H1 (cell line): Measurements from ENCODE around the gene ZBED4. TPM values are rescaled to one million over a fixed set of nuclear protein-coding genes. Genes with fewer than 3 reads are reported as not detected.

ENCODE experiments used
- ASH2L ChIP-seq: fragments of 200-600, 300-600 bp; sonication (generic); IDR thresholded peaks from one replicate; pipeline ENCODE4 v1.7.1; 2017; ENCODE audit warnings: low read length
- ATF2 ChIP-seq: IDR thresholded peaks from 2 replicates; pipeline ENCODE4 v1.6.1; 2012; ENCODE audit warnings: low read length, inconsistent platforms
- FOSL1 ChIP-seq: IDR thresholded peaks from 2 replicates; pipeline ENCODE4 v1.6.1; 2011; ENCODE audit warnings: mild to moderate bottlenecking, low read depth, low read length, moderate library complexity; ENCODE audit not compliant: insufficient read depth
- GABPA ChIP-seq: IDR thresholded peaks from 2 replicates; pipeline ENCODE4 v1.6.1; 2011; ENCODE audit warnings: mild to moderate bottlenecking, low read length, moderate library complexity, borderline replicate concordance; ENCODE audit not compliant: insufficient read depth
- POU5F1 ChIP-seq: IDR thresholded peaks from 2 replicates; pipeline ENCODE4 v1.6.1; 2011; ENCODE audit warnings: low read depth, mild to moderate bottlenecking, low read length, moderate library complexity
- SRF ChIP-seq: IDR thresholded peaks from 2 replicates; pipeline ENCODE4 v1.6.1; 2011; ENCODE audit warnings: mild to moderate bottlenecking, low read depth, low read length, moderate library complexity
- SUZ12 ChIP-seq: fragments of 200-600 bp; sonication (generic); IDR thresholded peaks from 2 replicates; pipeline ENCODE4 v1.6.1; 2012; ENCODE audit warnings: mild to moderate bottlenecking, inconsistent platforms, low read length, moderate library complexity, mixed read lengths
- polyA plus RNA-seq, 7 experiments: library from polyadenylated mRNA; depleted of rRNA in 3 of 7; stranded (reverse) in 5 of 7; unstranded in 2 of 7; fragments of >200 nt in 5 of 7; fragments of 200-250 nt in 2 of 7; gene quantifications; 1 replicate in 5 of 7; 2 replicates in 1 of 7; 4 replicates in 1 of 7; pipeline versions ENCODE4 v1.2.1 to v1.2.3, GENCODE V29; 2011 to 2013; ENCODE audit warnings: missing spikeins in 2 of 7, mixed read lengths in 2 of 7
- total RNA-seq: library from RNA; stranded (reverse); fragmentation: NEBNext Ultra II Directional; extraction: Animal tissue kit (Norgen Biotek cat#: 25700); gene quantifications from 2 replicates; pipeline ENCODE4 v1.2.1, GENCODE V29; 2021

The ZBED4 gene
- total and polyA plus RNA-seq, 2 of the 8 experiments (the other 6 are each of a cell fraction or from before 2014, with no cell fraction given) = 11.0 to 28.3 TPM

DNA sequence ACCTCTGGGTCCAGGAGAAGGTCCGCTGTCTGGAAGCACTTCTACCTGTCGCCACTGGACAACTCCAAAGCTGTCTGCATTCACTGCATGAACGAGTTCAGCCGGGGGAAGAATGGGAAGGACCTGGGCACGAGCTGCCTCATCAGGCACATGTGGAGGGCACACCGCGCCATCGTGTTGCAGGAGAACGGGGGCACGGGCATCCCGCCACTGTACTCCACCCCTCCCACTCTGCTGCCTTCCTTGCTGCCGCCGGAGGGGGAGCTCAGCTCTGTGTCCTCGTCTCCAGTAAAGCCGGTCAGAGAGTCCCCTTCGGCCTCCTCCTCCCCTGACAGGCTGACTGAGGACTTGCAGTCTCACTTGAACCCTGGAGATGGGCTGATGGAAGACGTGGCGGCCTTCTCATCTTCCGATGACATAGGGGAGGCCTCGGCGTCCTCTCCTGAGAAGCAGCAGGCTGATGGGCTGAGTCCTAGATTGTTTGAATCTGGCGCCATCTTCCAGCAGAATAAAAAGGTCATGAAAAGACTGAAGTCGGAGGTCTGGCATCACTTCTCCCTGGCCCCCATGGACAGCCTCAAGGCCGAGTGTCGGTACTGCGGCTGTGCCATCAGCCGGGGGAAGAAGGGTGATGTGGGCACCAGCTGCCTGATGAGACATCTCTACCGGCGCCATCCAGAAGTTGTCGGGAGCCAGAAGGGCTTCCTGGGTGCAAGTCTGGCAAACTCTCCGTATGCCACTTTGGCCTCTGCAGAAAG lies 31.0 kb downstream of the ZBED4 start (continued):
- TF ChIP-seq SRF = no peak
- TF ChIP-seq GABPA = no peak
- no peak for TF ChIP-seq POU5F1
- TF ChIP-seq SUZ12 = no peak
- no peak for TF ChIP-seq FOSL1
- no peak for TF ChIP-seq ASH2L
- TF ChIP-seq ATF2 = no peak
